ENCODE results near the gene DHX29.

Gene DHX29, protein sequence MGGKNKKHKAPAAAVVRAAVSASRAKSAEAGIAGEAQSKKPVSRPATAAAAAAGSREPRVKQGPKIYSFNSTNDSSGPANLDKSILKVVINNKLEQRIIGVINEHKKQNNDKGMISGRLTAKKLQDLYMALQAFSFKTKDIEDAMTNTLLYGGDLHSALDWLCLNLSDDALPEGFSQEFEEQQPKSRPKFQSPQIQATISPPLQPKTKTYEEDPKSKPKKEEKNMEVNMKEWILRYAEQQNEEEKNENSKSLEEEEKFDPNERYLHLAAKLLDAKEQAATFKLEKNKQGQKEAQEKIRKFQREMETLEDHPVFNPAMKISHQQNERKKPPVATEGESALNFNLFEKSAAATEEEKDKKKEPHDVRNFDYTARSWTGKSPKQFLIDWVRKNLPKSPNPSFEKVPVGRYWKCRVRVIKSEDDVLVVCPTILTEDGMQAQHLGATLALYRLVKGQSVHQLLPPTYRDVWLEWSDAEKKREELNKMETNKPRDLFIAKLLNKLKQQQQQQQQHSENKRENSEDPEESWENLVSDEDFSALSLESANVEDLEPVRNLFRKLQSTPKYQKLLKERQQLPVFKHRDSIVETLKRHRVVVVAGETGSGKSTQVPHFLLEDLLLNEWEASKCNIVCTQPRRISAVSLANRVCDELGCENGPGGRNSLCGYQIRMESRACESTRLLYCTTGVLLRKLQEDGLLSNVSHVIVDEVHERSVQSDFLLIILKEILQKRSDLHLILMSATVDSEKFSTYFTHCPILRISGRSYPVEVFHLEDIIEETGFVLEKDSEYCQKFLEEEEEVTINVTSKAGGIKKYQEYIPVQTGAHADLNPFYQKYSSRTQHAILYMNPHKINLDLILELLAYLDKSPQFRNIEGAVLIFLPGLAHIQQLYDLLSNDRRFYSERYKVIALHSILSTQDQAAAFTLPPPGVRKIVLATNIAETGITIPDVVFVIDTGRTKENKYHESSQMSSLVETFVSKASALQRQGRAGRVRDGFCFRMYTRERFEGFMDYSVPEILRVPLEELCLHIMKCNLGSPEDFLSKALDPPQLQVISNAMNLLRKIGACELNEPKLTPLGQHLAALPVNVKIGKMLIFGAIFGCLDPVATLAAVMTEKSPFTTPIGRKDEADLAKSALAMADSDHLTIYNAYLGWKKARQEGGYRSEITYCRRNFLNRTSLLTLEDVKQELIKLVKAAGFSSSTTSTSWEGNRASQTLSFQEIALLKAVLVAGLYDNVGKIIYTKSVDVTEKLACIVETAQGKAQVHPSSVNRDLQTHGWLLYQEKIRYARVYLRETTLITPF (N-terminal part only)

GRCh38 chr5:55307383-55308253, at the start of gene DHX29, which contains the start of gene MTREX:
DHX29 (minus strand) TSS chr5:55307694; CDS start chr5:55307573, 121 bp downstream.
MTREX (plus strand) TSS chr5:55307989; CDS start chr5:55308014, 25 bp downstream.
- TF ChIP-seq, protein P1, sequence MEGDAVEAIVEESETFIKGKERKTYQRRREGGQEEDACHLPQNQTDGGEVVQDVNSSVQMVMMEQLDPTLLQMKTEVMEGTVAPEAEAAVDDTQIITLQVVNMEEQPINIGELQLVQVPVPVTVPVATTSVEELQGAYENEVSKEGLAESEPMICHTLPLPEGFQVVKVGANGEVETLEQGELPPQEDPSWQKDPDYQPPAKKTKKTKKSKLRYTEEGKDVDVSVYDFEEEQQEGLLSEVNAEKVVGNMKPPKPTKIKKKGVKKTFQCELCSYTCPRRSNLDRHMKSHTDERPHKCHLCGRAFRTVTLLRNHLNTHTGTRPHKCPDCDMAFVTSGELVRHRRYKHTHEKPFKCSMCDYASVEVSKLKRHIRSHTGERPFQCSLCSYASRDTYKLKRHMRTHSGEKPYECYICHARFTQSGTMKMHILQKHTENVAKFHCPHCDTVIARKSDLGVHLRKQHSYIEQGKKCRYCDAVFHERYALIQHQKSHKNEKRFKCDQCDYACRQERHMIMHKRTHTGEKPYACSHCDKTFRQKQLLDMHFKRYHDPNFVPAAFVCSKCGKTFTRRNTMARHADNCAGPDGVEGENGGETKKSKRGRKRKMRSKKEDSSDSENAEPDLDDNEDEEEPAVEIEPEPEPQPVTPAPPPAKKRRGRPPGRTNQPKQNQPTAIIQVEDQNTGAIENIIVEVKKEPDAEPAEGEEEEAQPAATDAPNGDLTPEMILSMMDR (conservative IDR thresholded peaks at IDR 0.05; ENCODE audit: low read depth, low read length) = no peak
- no peaks in the 10 kb centered on the region for H3K27me3 ChIP-seq (ENCODE audit: insufficient read depth, low read depth)
- peaks cover 98% of the 10 kb centered on the region for H3K79me2 ChIP-seq (ENCODE audit: insufficient read depth, low read depth)
- H3K36me3 ChIP-seq (ENCODE audit: insufficient read depth) = 0 out of 2 replicates have a peak, but pooled peaks cover 7% of the 10 kb centered on the region
- peak within 1 kb of the TSS; percentile 97 for H3K9ac ChIP-seq
- H3K27ac ChIP-seq = peak within 1 kb of the TSS; percentile 87
- peak within 1 kb of the TSS; percentile 98 for H3K4me2 ChIP-seq
- H4K20me1 ChIP-seq (ENCODE audit: insufficient read depth) = 0 out of 2 replicates have a peak, but pooled peaks cover 11% of the 10 kb centered on the region
- H2AFZ ChIP-seq (ENCODE audit: low read depth) = peak within 1 kb of the TSS; percentile 71
- peak within 1 kb of the TSS; percentile 60 for H3K4me3 ChIP-seq (IDR thresholded peaks at IDR 0.05; ENCODE audit: insufficient read depth, low read depth, low read length)
- peaks cover 55% of the 10 kb centered on the region for H3K4me1 ChIP-seq (ENCODE audit: low read depth, poor library complexity, severe bottlenecking)

DNA sequence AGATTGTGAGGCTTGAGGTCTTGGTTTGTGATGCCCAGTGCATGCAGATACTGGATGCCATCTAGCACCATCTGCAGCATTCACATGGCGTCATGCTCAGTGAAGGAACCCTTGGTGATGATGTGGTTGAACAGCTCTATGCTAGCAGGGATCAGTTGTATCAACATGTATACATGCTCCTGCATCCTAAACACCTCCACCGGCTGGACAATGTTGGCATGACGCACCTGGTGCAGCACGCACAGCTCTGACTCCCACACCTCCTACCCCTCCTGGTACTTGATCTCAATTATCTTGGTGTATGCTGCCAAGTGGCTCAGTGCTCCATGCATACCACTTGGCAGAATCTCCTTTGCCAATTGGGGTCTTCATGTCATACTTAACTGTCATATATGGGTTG, 49.4 kb upstream of the DHX29 start:
- Histone ChIP-seq H3K9ac (no peak overlapping the region), H3K4me1 (ENCODE audit: low read depth, poor library complexity, severe bottlenecking) (no peaks in the 10 kb centered on the region), H3K4me3 (IDR thresholded peaks at IDR 0.05; ENCODE audit: insufficient read depth, low read depth, low read length) (no peak overlapping the region), H3K4me2 (no peak overlapping the region), H3K27me3 (ENCODE audit: insufficient read depth, low read depth) (no peaks in the 10 kb centered on the region), H3K27ac (no peak overlapping the region), H2AFZ (ENCODE audit: low read depth) (no peak overlapping the region), H4K20me1 (ENCODE audit: insufficient read depth) (no peaks in the 10 kb centered on the region), H3K36me3 (ENCODE audit: insufficient read depth) (peaks cover 11% of the 10 kb centered on the region; the same call in 1 of the 2 replicates), H3K79me2 (ENCODE audit: insufficient read depth, low read depth) (no peaks in the 10 kb centered on the region)
- TF ChIP-seq, protein P1 (conservative IDR thresholded peaks at IDR 0.05; ENCODE audit: low read depth, low read length) = no peak

DNA sequence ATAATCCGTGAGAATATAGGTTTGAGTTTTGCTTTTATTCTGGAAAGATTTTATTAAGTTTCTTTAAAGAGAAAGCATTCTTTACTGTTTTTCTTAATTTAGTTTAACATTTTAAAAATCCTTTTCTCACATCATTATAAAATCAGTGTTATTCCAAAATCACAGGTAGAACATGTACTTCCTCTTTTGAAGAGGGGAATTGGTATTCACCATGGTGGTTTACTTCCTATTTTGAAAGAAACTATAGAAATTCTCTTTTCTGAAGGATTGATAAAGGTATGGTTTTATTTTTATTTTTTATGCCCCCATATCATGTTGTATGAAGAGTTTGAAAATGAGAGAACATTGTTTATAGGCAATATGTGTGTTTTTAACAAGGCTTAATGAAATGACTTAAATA, 43.3 kb upstream of the DHX29 start:
- peaks cover 11% of the 10 kb centered on the region; the same call in 1 of the 2 replicates for H3K36me3 ChIP-seq (ENCODE audit: insufficient read depth)

More for the DNA sequence above, 43.3 kb upstream of the DHX29 start:
- Histone ChIP-seq H3K79me2 (ENCODE audit: insufficient read depth, low read depth) (no peaks in the 10 kb centered on the region), H3K27me3 (ENCODE audit: insufficient read depth, low read depth) (no peaks in the 10 kb centered on the region), H4K20me1 (ENCODE audit: insufficient read depth) (no peaks in the 10 kb centered on the region), H3K4me2 (no peak overlapping the region), H3K27ac (no peak overlapping the region), H3K4me1 (ENCODE audit: low read depth, poor library complexity, severe bottlenecking) (no peaks in the 10 kb centered on the region), H3K9ac (no peak overlapping the region), H3K4me3 (IDR thresholded peaks at IDR 0.05; ENCODE audit: insufficient read depth, low read depth, low read length) (no peak overlapping the region), H2AFZ (ENCODE audit: low read depth) (no peak overlapping the region)
- TF ChIP-seq, protein P1 (conservative IDR thresholded peaks at IDR 0.05; ENCODE audit: low read depth, low read length) = no peak

Measured in KMS-11 (cell line).